Measurements from ENCODE around the gene NAT14.

The NAT14 gene

GRCh38 chr19:55535173-55535964 lies 50.4 kb downstream of the NAT14 start:
- WGBS (ENCODE audit: extremely low coverage, insufficient coverage, low lambda C conversion rate): no CpG with 5 or more reads among the region's 12 CpGs
- Histone ChIP-seq H3K27ac (ENCODE audit: low read depth, low read length) (no peak overlapping the region), H2AK5ac (ENCODE audit: low read length) (no peak overlapping the region), H2BK15ac (replicated peaks; ENCODE audit: low read depth) (no peak overlapping the region), H3K18ac (ENCODE audit: low read length) (no peak overlapping the region), H3K27me3 (ENCODE audit: insufficient read depth, low read length, poor library complexity) (no peaks in the 10 kb centered on the region), H2BK5ac (ENCODE audit: low read length) (no peak overlapping the region), H4K8ac (ENCODE audit: low read depth, low read length) (no peak overlapping the region), H3K23ac (ENCODE audit: low read length) (no peak overlapping the region), H3K79me2 (ENCODE audit: control insufficient read depth, insufficient read depth, low read length) (no peaks in the 10 kb centered on the region), H3K79me1 (ENCODE audit: low read length) (no peaks in the 10 kb centered on the region), H3K4ac (ENCODE audit: low read depth, low read length) (no peak overlapping the region), H2BK120ac (ENCODE audit: low read depth, low read length) (no peak overlapping the region), H3K4me1 (ENCODE audit: control insufficient read depth, low read depth, low read length) (no peaks in the 10 kb centered on the region), H4K5ac (ENCODE audit: low read length) (no peak overlapping the region), H3K4me2 (ENCODE audit: low read length) (no peak overlapping the region), H3K56ac (ENCODE audit: low read length) (no peak overlapping the region), H3K9ac (ENCODE audit: low read length) (no peak overlapping the region), H3K4me3 (ENCODE audit: low read length) (no peak overlapping the region), H3K36me3 (ENCODE audit: control insufficient read depth, insufficient read depth, low read length) (no peaks in the 10 kb centered on the region)
- no peak for DNase-seq

GRCh38 chr19:55535965-55536350 lies 51.0 kb downstream of the NAT14 start:
- H3K4me1 ChIP-seq (ENCODE audit: control insufficient read depth, low read depth, low read length): no peaks in the 10 kb centered on the region
- no peak overlapping the region for H3K4me3 ChIP-seq (ENCODE audit: low read length)
- H4K5ac ChIP-seq (ENCODE audit: low read length): no peak overlapping the region
- H2BK5ac ChIP-seq (ENCODE audit: low read length): no peak overlapping the region
- no peak for DNase-seq
- H3K79me1 ChIP-seq (ENCODE audit: low read length): no peaks in the 10 kb centered on the region
- no peak overlapping the region for H3K4me2 ChIP-seq (ENCODE audit: low read length)
- no peak overlapping the region for H3K23ac ChIP-seq (ENCODE audit: low read length)
- H3K18ac ChIP-seq (ENCODE audit: low read length): no peak overlapping the region
- no peaks in the 10 kb centered on the region for H3K27me3 ChIP-seq (ENCODE audit: insufficient read depth, low read length, poor library complexity)
- no peak overlapping the region for H2BK15ac ChIP-seq (replicated peaks; ENCODE audit: low read depth)
- H2BK120ac ChIP-seq (ENCODE audit: low read depth, low read length): no peak overlapping the region
- WGBS (ENCODE audit: extremely low coverage, insufficient coverage, low lambda C conversion rate): no CpG with 5 or more reads among the region's 22 CpGs
- H2AK5ac ChIP-seq (ENCODE audit: low read length): no peak overlapping the region
- no peak overlapping the region for H3K9ac ChIP-seq (ENCODE audit: low read length)
- H3K36me3 ChIP-seq (ENCODE audit: control insufficient read depth, insufficient read depth, low read length): no peaks in the 10 kb centered on the region
- no peak overlapping the region for H3K27ac ChIP-seq (ENCODE audit: low read depth, low read length)
- H3K4ac ChIP-seq (ENCODE audit: low read depth, low read length): no peak overlapping the region
- H3K56ac ChIP-seq (ENCODE audit: low read length): no peak overlapping the region
- H3K79me2 ChIP-seq (ENCODE audit: control insufficient read depth, insufficient read depth, low read length): no peaks in the 10 kb centered on the region
- H4K8ac ChIP-seq (ENCODE audit: low read depth, low read length): no peak overlapping the region

- Histone ChIP-seq H3K4me1 (ENCODE audit: control insufficient read depth, low read depth, low read length) (no peaks in the 10 kb centered on the region), H3K4me3 (ENCODE audit: low read length) (no peak overlapping the region), H3K9ac (ENCODE audit: low read length) (no peak overlapping the region), H2AK5ac (ENCODE audit: low read length) (no peak overlapping the region), H2BK15ac (replicated peaks; ENCODE audit: low read depth) (no peak overlapping the region), H3K27ac (ENCODE audit: low read depth, low read length) (no peak overlapping the region), H3K79me1 (ENCODE audit: low read length) (no peaks in the 10 kb centered on the region), H3K4me2 (ENCODE audit: low read length) (no peak overlapping the region), H3K79me2 (ENCODE audit: control insufficient read depth, insufficient read depth, low read length) (no peaks in the 10 kb centered on the region), H2BK5ac (ENCODE audit: low read length) (no peak overlapping the region), H3K27me3 (ENCODE audit: insufficient read depth, low read length, poor library complexity) (no peaks in the 10 kb centered on the region), H3K56ac (ENCODE audit: low read length) (no peak overlapping the region), H4K8ac (ENCODE audit: low read depth, low read length) (no peak overlapping the region), H2BK120ac (ENCODE audit: low read depth, low read length) (no peak overlapping the region), H3K23ac (ENCODE audit: low read length) (no peak overlapping the region), H3K18ac (ENCODE audit: low read length) (no peak overlapping the region), H4K5ac (ENCODE audit: low read length) (no peak overlapping the region), H3K36me3 (ENCODE audit: control insufficient read depth, insufficient read depth, low read length) (no peaks in the 10 kb centered on the region), H3K4ac (ENCODE audit: low read depth, low read length) (no peak overlapping the region)
- no peak for DNase-seq
- WGBS (ENCODE audit: extremely low coverage, insufficient coverage, low lambda C conversion rate): no CpG with 5 or more reads among the region's 11 CpGs
These were observed 51.4 kb downstream of the NAT14 start for GRCh38 chr19:55536366-55536765.
